Fibroblast of skin of back (primary cell): ENCODE measurements around the gene LPXN.

ENCODE experiments used
- DNase-seq: peaks from one replicate; pipeline ENCODE4 v3.0.0-alpha.2; 2013

LPXN gene

GRCh38 chr11:58513747-58514367, 61.8 kb downstream of the LPXN start:
- DNase-seq = peak; percentile 64

- no peak for DNase-seq
Measured at GRCh38 chr11:58511636-58512035, 64.0 kb downstream of the LPXN start.

GRCh38 chr11:58509748-58510147, 65.9 kb downstream of the LPXN start:
- no peak for DNase-seq

- no peak for DNase-seq
Measured at GRCh38 chr11:58508814-58509213, 66.8 kb downstream of the LPXN start.

- DNase-seq = no peak
Measured at GRCh38 chr11:58508005-58508404, 67.7 kb downstream of the LPXN start, which contains the start of gene OR5B21. TSS of gene OR5B21 (minus strand) at chr11:58508105. CDS start at chr11:58508105, 0 bp downstream.

GRCh38 chr11:58507355-58507754, 68.3 kb downstream of the LPXN start:
- DNase-seq = no peak

- DNase-seq = no peak
Measured at GRCh38 chr11:58506935-58507334, 68.7 kb downstream of the LPXN start.

GRCh38 chr11:58505849-58506248, 69.8 kb downstream of the LPXN start:
- no peak for DNase-seq

- DNase-seq = no peak
Measured at GRCh38 chr11:58504232-58504631, 71.4 kb downstream of the LPXN start.

GRCh38 chr11:58503361-58503856, 72.2 kb downstream of the LPXN start:
- peak; percentile 22 for DNase-seq

- no peak for DNase-seq
Measured at GRCh38 chr11:58502004-58502403, 73.7 kb downstream of the LPXN start.

GRCh38 chr11:58498464-58498863, 77.2 kb downstream of the LPXN start:
- peak; percentile 13 for DNase-seq

- no peak for DNase-seq
Measured at GRCh38 chr11:58497951-58498350, 77.7 kb downstream of the LPXN start.

- DNase-seq = no peak
Measured at GRCh38 chr11:58495906-58496305, 79.8 kb downstream of the LPXN start.

GRCh38 chr11:58494101-58494500, 81.6 kb downstream of the LPXN start:
- DNase-seq = peak; percentile 68

- peak; percentile 68 for DNase-seq
Measured at GRCh38 chr11:58493676-58494075, 82.0 kb downstream of the LPXN start.

- DNase-seq = no peak
Measured at GRCh38 chr11:58490827-58491226, 84.8 kb downstream of the LPXN start.

GRCh38 chr11:58487170-58487569, 88.5 kb downstream of the LPXN start:
- DNase-seq = no peak

GRCh38 chr11:58485961-58486360, 89.7 kb downstream of the LPXN start:
- no peak for DNase-seq
